Raji (cell line): ENCODE results near the gene NPAS1.

Experiments
- POLR2A ChIP-seq: IDR thresholded peaks from 2 replicates; pipeline ENCODE4 v1.6.1; 2011; ENCODE audit warnings: low read depth, low read length, control low read depth; ENCODE audit not compliant: insufficient read depth

NPAS1 gene

GRCh38 chr19:47002106-47002766, 17.4 kb upstream of the NPAS1 start:
- no peak for TF ChIP-seq POLR2A

- TF ChIP-seq POLR2A, result no peak
Measured at GRCh38 chr19:47002853-47003610, 16.6 kb upstream of the NPAS1 start.

GRCh38 chr19:47003611-47004465, 15.8 kb upstream of the NPAS1 start:
- no peak for TF ChIP-seq POLR2A

DNA sequence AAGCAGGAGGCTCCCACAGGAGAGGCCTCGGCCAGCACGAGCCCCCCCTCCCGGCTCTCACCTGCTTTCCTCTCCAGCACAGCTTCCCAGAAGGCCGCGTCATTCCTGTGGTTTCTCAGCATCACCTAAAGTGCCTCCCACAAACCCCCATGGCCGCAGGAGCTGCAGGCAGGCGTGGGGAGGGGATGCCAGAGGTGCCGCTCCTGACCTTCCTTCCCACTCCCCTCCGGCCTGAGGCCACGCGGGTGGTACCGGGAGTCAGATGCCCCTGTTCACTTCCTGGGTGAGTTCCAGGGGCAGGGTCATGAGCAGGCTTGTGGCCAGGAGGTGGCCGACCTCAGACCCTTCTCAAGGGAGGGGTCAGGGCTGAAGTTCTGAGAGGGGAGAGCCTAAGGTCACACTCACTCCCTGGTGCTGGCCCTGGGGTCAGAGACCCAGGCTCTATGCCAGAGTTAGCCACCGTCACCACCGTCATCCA, 14.4 kb upstream of the NPAS1 start:
- TF ChIP-seq POLR2A, result no peak

- no peak for TF ChIP-seq POLR2A
Measured at GRCh38 chr19:47005873-47006272, 13.8 kb upstream of the NPAS1 start.

- TF ChIP-seq POLR2A, result no peak
Measured at GRCh38 chr19:47006496-47006895, 13.1 kb upstream of the NPAS1 start.

DNA sequence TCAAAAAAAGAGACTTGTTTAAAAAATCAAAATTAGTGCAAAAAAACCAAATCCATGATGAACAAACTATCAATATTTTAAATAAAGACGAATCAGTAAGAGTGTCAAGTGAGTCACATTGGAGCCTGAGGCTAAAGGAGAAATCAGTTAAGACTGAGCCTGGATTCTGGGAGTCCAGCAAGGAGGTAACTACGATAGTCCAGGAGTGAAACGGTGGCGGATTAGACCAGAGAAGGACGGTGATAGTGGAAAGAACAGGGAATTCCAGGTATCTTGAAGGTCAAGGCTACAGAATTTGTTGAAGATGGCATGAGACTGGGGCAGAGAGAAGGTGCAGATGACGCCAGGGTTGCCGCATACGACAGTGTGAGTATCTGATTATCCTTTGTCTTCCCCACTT, 7.0 kb upstream of the NPAS1 start:
- TF ChIP-seq POLR2A, result no peak

GRCh38 chr19:47013041-47013517, 6.6 kb upstream of the NPAS1 start:
- no peak for TF ChIP-seq POLR2A

GRCh38 chr19:47018923-47019322, 714 bp upstream of the NPAS1 start:
- no peak for TF ChIP-seq POLR2A

- no peak for TF ChIP-seq POLR2A
Measured at GRCh38 chr19:47020132-47020805, 632 bp downstream of the NPAS1 start.

DNA sequence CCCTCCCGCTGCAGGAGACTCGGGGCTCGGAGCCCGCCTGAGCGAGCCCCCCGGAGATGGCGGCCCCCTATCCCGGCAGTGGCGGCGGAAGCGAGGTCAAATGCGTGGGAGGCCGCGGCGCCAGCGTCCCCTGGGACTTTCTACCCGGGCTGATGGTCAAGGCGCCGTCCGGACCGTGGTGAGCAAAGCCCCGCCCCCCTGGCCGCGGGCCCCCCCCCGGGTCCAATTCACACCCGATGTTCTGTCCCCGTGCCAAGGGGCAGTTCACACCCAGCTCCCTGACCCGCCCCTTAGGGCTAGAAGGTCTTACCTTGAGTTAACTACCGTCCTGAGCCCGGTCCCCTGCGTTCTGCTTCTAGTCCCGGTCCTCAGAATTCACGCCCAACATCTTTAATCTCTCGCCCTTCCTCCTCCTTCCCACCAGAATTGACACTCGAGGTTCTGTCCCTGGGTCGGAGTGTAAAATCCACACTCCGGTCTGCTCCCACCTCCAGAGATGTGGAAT, 1.4 kb downstream of the NPAS1 start:
- no peak for TF ChIP-seq POLR2A

GRCh38 chr19:47021536-47022139, 2.0 kb downstream of the NPAS1 start:
- no peak for TF ChIP-seq POLR2A

DNA sequence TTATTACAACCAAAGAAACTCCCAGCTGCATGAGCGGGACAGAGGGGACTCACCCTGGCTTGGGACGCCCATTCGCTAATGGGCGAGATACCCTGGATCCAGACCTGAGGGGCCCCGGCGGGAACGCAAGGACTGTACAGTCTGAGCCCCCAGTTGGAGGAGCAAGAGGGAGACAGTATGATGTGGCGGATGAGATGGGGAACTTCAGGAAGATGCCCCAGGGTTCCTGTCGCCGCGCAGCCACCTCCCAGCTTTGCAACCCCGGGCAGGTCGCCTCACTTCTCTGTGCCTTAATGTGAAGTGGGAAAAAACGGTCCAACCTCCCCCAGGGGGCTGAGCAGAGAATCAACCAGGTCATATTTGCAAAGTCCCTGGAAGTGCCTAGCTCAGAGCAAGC, 2.5 kb downstream of the NPAS1 start:
- TF ChIP-seq POLR2A, result no peak

DNA sequence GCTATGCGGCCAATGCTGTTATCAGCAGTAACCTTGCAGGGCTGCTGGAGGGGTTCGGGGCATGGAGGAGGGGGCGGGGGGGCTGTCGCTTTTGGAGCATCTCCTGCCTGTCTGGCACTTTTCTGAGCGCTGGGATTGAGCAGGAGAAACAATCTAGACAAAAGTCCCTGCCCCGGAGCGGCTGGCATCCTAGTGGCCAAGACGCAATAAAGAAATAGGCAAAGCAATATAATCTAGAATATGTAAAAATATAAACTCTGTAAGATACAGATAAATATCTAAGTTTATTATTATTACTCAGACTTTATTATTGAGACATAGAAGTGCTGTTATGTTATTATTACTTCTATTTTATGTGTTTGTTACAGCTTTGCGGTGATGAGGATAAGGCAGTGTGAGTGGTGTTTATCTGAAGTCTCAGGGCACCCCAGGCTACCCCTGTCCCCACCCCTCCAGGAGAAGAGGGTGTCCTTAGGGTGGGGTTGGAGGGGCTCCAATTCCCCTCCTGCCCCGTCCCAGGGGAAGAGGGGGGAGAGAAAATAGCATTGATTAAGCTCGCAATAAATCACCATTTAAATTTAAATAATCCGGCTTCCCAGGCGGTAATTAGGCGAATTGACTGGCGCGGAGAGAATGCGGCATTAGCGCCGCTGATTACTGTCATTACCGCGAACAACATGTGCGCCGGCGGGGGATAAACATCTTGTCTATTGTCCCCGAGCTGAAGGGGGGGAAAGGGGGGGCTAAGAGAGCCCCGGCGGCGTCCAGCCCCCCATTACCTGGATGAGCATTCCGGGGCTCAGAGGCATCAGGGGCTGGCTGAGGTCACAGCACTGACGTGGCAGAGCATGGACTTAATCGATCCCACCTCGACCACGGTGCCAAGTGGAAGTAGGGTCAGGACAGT, 3.2 kb downstream of the NPAS1 start:
- no peak for TF ChIP-seq POLR2A

DNA sequence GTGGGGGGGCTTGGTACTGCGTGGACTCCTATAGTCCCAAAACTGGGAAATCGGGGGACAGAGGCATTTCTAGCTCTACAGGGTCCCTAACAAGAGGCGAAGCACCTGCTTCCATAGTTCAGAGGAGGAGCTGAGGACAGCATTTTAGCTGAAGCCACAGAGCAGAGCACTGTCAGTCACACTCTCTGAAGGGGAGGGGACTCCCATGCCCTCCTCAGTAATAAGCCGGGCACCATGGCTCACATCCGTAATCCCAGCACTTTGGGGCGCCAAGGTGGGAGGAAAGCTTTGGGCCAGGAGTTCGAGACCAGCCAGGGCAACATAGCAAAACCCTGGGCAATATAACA, 3.8 kb downstream of the NPAS1 start:
- TF ChIP-seq POLR2A, result no peak
